GM19372 (cell line): ENCODE data around the gene RNGTT.
"Not testable (repeated sequence)": the region's sequence is repeated elsewhere in the genome, so short reads cannot be mapped to it uniquely, and the experiment has no call there.

ENCODE experiments used
- ATAC-seq: cut with Tn5 transposase; IDR thresholded peaks from one replicate; pipeline ENCODE4 v1.9.1; 2021; ENCODE audit warnings: mild to moderate bottlenecking, low read depth, moderate library complexity; ENCODE audit not compliant: unreplicated experiment

Gene RNGTT

GRCh38 chr6:88825856-88826255 lies 137.6 kb downstream of the RNGTT start:
- no peak for ATAC-seq

GRCh38 chr6:88823998-88824397 lies 139.4 kb downstream of the RNGTT start:
- ATAC-seq: no peak

GRCh38 chr6:88815491-88815890 lies 147.9 kb downstream of the RNGTT start:
- ATAC-seq: no peak

GRCh38 chr6:88814909-88815308 lies 148.5 kb downstream of the RNGTT start:
- ATAC-seq: no peak

- ATAC-seq: no peak
These were observed 150.4 kb downstream of the RNGTT start for GRCh38 chr6:88813045-88813444.

- no peak for ATAC-seq
These were observed 152.7 kb downstream of the RNGTT start for GRCh38 chr6:88810701-88811100.

GRCh38 chr6:88810089-88810488 lies 153.3 kb downstream of the RNGTT start:
- ATAC-seq: no peak

GRCh38 chr6:88808381-88808780 lies 155.0 kb downstream of the RNGTT start:
- no peak for ATAC-seq

- ATAC-seq: no peak
These were observed 155.8 kb downstream of the RNGTT start for GRCh38 chr6:88807622-88808021.

- ATAC-seq: no peak
These were observed 156.7 kb downstream of the RNGTT start for GRCh38 chr6:88806728-88807127.

GRCh38 chr6:88804701-88805100 lies 158.7 kb downstream of the RNGTT start:
- no peak for ATAC-seq

GRCh38 chr6:88785478-88785877 lies 177.9 kb downstream of the RNGTT start:
- no peak for ATAC-seq

GRCh38 chr6:88780714-88781389 lies 182.6 kb downstream of the RNGTT start:
- no peak for ATAC-seq

- ATAC-seq: no peak
These were observed 187.4 kb downstream of the RNGTT start for GRCh38 chr6:88775866-88776571.

- not testable (repeated sequence) for ATAC-seq
These were observed 195.3 kb downstream of the RNGTT start for GRCh38 chr6:88768114-88768513.

- ATAC-seq: no peak
These were observed 199.3 kb downstream of the RNGTT start for GRCh38 chr6:88764081-88764480.

GRCh38 chr6:88763160-88763559 lies 200.3 kb downstream of the RNGTT start:
- ATAC-seq: no peak

- ATAC-seq: peak; percentile 68
These were observed 202.0 kb downstream of the RNGTT start for GRCh38 chr6:88761237-88762031.

GRCh38 chr6:88760091-88760490 lies 203.3 kb downstream of the RNGTT start:
- ATAC-seq: no peak

- no peak for ATAC-seq
These were observed 212.5 kb downstream of the RNGTT start for GRCh38 chr6:88750936-88751335.

GRCh38 chr6:88749849-88750248 lies 213.6 kb downstream of the RNGTT start:
- no peak for ATAC-seq
